Prostate gland (tissue), 2 donors: Measurements from ENCODE around the gene STX1B.

ENCODE experiments used
- POLR2A ChIP-seq: fragments of 450-650 bp; IDR thresholded peaks from one replicate; pipeline ENCODE4 v1.6.1; 2016; ENCODE audit warnings: antibody characterized with exemption, mild to moderate bottlenecking
- TF ChIP-seq, protein P1 (sequence below), 4 experiments: fragments of 200-600 bp in 2 of 4; fragments of 450-650 bp in 2 of 4; sonication (generic) in 2 of 4; IDR thresholded peaks; 1 replicate in 3 of 4; 2 replicates in 1 of 4; pipeline ENCODE4 v1.5.1; 2016 to 2019; ENCODE audit warnings: antibody characterized with exemption in 4 of 4, mild to moderate bottlenecking in 2 of 4, moderate library complexity in 2 of 4

DNA sequence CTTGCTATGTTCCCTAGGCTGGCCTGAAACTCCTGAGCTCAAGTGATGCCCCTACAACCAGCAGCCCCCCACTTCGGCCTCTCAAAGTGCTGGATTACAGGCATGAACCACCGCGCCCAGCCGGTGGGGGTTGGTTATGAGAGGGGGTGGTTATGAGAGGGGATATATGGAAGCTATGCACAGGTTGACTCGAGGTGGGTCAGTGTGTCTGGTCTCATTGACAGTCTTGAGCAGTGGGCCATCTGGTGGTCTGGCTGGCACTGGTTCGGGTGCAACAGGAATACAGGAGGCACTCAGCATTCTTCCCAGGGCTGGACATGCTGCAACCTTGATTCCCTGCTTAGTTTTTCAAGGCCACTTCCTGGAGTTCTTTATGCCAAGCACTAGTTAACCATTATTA, 5.6 kb upstream of the STX1B start:
- TF ChIP-seq, protein P1, sequence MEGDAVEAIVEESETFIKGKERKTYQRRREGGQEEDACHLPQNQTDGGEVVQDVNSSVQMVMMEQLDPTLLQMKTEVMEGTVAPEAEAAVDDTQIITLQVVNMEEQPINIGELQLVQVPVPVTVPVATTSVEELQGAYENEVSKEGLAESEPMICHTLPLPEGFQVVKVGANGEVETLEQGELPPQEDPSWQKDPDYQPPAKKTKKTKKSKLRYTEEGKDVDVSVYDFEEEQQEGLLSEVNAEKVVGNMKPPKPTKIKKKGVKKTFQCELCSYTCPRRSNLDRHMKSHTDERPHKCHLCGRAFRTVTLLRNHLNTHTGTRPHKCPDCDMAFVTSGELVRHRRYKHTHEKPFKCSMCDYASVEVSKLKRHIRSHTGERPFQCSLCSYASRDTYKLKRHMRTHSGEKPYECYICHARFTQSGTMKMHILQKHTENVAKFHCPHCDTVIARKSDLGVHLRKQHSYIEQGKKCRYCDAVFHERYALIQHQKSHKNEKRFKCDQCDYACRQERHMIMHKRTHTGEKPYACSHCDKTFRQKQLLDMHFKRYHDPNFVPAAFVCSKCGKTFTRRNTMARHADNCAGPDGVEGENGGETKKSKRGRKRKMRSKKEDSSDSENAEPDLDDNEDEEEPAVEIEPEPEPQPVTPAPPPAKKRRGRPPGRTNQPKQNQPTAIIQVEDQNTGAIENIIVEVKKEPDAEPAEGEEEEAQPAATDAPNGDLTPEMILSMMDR (IDR thresholded peaks at IDR 0.05): no peak
- no peak for TF ChIP-seq POLR2A
